Measurements from ENCODE around the gene SCML2. TPM values are rescaled to one million over a fixed set of nuclear protein-coding genes. Genes with fewer than 3 reads are reported as not detected.
A peak's percentile ranks its signal among the peaks of the same experiment; 100 is the strongest.

The SCML2 gene
- total and polyA plus RNA-seq, 2 experiments from 2014 or later: 20.3 to 21.5 TPM

DNA sequence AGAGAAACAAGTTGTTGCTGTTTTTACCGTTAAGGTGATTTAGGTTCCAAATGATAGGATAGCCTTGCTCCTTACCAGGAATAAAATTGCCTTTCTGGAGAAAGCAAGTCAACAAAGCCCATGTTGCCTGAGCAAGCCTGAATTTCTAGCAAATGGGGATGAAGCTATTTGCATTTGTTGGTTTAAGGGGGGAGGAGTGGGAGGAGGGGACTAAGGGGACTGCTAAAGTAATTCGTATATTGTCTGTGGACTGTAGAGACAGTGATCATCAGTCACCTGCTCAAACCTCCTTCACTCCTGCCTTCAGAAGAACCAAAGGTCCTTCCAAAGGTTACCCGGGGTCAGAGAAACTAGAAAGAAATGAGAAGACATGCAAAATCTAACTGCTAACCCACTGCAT, 65.8 kb downstream of the SCML2 start:
- peaks cover 15% of the 10 kb centered on the region; the same call in 1 of the 2 replicates for H3K79me2 ChIP-seq (replicated peaks; ENCODE audit: insufficient read depth)
- no peak for TF ChIP-seq STAT1 (IDR thresholded peaks at IDR 0.05; ENCODE audit: unreplicated experiment)
- TF ChIP-seq, protein P1, sequence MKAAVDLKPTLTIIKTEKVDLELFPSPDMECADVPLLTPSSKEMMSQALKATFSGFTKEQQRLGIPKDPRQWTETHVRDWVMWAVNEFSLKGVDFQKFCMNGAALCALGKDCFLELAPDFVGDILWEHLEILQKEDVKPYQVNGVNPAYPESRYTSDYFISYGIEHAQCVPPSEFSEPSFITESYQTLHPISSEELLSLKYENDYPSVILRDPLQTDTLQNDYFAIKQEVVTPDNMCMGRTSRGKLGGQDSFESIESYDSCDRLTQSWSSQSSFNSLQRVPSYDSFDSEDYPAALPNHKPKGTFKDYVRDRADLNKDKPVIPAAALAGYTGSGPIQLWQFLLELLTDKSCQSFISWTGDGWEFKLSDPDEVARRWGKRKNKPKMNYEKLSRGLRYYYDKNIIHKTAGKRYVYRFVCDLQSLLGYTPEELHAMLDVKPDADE (IDR thresholded peaks at IDR 0.05): no peak
- H3K27ac ChIP-seq (ENCODE audit: low read depth): no peak overlapping the region
- peaks cover 53% of the 10 kb centered on the region for H3K4me1 ChIP-seq (ENCODE audit: insufficient read depth)
- no peaks in the 10 kb centered on the region for H3K9me2 ChIP-seq (ENCODE audit: insufficient read depth)
- peak overlapping the region; percentile 33 for H3K4me3 ChIP-seq
- peak overlapping the region; percentile 59 for H3K4me2 ChIP-seq
- H3K36me3 ChIP-seq (ENCODE audit: insufficient read depth): no peaks in the 10 kb centered on the region
- peak; percentile 78 for ATAC-seq
- DNase-seq (ENCODE audit: low spot score): peak; percentile 25
- Mint-ChIP-seq H3K36me3 (ENCODE audit: low read depth) (no peaks in the 10 kb centered on the region), H3K9me3 (no peaks in the 10 kb centered on the region), H3K4me1 (peaks cover 28% of the 10 kb centered on the region), H3K27me3 (ENCODE audit: insufficient read depth, low read depth, poor library complexity) (no peaks in the 10 kb centered on the region), H3K27ac (no peak overlapping the region), H3K4me3 (peak overlapping the region; percentile 54)
- H2AFZ ChIP-seq: no peak overlapping the region
- no peaks in the 10 kb centered on the region for H4K20me1 ChIP-seq (replicated peaks; ENCODE audit: insufficient read depth)
- H3F3A ChIP-seq (replicated peaks; ENCODE audit: low read depth): no peaks in the 10 kb centered on the region
- no peaks in the 10 kb centered on the region for H3K27me3 ChIP-seq (ENCODE audit: insufficient read depth)

GRCh38 chrX:18286322-18286831, 68.1 kb downstream of the SCML2 start:
- peak overlapping the region; percentile 8 for H3K27ac Mint-ChIP-seq

More at GRCh38 chrX:18286322-18286831, 68.1 kb downstream of the SCML2 start:
- Mint-ChIP-seq H3K27me3 (ENCODE audit: insufficient read depth, low read depth, poor library complexity) (no peaks in the 10 kb centered on the region), H3K9me3 (no peaks in the 10 kb centered on the region), H3K4me1 (peaks cover 28% of the 10 kb centered on the region), H3K36me3 (ENCODE audit: low read depth) (no peaks in the 10 kb centered on the region), H3K4me3 (no peak overlapping the region)
- Histone ChIP-seq H3K4me3 (no peak overlapping the region), H3K9me2 (ENCODE audit: insufficient read depth) (no peaks in the 10 kb centered on the region), H3K4me1 (ENCODE audit: insufficient read depth) (peaks cover 52% of the 10 kb centered on the region), H2AFZ (no peak overlapping the region), H3K79me2 (replicated peaks; ENCODE audit: insufficient read depth) (peaks cover 22% of the 10 kb centered on the region), H3K27me3 (ENCODE audit: insufficient read depth) (no peaks in the 10 kb centered on the region), H3K36me3 (ENCODE audit: insufficient read depth) (no peaks in the 10 kb centered on the region), H3K4me2 (peak overlapping the region; percentile 36; the same call in 1 of the 2 replicates), H4K20me1 (replicated peaks; ENCODE audit: insufficient read depth) (no peaks in the 10 kb centered on the region), H3F3A (replicated peaks; ENCODE audit: low read depth) (no peaks in the 10 kb centered on the region), H3K27ac (ENCODE audit: low read depth) (no peak overlapping the region)
- ATAC-seq (no peak), DNase-seq (ENCODE audit: low spot score) (no peak)
- no peak for TF ChIP-seq CREB1 (CRISPR knock-in tag; IDR thresholded peaks at IDR 0.05; ENCODE audit: low read depth)
- no peak for TF ChIP-seq JUNB (IDR thresholded peaks at IDR 0.05; ENCODE audit: unreplicated experiment)
- TF ChIP-seq REST (IDR thresholded peaks at IDR 0.05; ENCODE audit: unreplicated experiment): no peak
- TF ChIP-seq EZH2 (IDR thresholded peaks at IDR 0.05; ENCODE audit: low read depth, unreplicated experiment): no peak
- no peak for TF ChIP-seq ZNF462 (CRISPR knock-in tag; IDR thresholded peaks at IDR 0.05)
- TF ChIP-seq, protein P2, sequence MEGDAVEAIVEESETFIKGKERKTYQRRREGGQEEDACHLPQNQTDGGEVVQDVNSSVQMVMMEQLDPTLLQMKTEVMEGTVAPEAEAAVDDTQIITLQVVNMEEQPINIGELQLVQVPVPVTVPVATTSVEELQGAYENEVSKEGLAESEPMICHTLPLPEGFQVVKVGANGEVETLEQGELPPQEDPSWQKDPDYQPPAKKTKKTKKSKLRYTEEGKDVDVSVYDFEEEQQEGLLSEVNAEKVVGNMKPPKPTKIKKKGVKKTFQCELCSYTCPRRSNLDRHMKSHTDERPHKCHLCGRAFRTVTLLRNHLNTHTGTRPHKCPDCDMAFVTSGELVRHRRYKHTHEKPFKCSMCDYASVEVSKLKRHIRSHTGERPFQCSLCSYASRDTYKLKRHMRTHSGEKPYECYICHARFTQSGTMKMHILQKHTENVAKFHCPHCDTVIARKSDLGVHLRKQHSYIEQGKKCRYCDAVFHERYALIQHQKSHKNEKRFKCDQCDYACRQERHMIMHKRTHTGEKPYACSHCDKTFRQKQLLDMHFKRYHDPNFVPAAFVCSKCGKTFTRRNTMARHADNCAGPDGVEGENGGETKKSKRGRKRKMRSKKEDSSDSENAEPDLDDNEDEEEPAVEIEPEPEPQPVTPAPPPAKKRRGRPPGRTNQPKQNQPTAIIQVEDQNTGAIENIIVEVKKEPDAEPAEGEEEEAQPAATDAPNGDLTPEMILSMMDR (conservative IDR thresholded peaks at IDR 0.05; ENCODE audit: low read depth in 2 of 2): no peak
- no peak for TF ChIP-seq STAT1 (IDR thresholded peaks at IDR 0.05; ENCODE audit: unreplicated experiment)
- TF ChIP-seq EZH2phosphoT487 (IDR thresholded peaks at IDR 0.05; ENCODE audit: unreplicated experiment): no peak
